ENCODE results near the gene SLIT3.

DNA sequence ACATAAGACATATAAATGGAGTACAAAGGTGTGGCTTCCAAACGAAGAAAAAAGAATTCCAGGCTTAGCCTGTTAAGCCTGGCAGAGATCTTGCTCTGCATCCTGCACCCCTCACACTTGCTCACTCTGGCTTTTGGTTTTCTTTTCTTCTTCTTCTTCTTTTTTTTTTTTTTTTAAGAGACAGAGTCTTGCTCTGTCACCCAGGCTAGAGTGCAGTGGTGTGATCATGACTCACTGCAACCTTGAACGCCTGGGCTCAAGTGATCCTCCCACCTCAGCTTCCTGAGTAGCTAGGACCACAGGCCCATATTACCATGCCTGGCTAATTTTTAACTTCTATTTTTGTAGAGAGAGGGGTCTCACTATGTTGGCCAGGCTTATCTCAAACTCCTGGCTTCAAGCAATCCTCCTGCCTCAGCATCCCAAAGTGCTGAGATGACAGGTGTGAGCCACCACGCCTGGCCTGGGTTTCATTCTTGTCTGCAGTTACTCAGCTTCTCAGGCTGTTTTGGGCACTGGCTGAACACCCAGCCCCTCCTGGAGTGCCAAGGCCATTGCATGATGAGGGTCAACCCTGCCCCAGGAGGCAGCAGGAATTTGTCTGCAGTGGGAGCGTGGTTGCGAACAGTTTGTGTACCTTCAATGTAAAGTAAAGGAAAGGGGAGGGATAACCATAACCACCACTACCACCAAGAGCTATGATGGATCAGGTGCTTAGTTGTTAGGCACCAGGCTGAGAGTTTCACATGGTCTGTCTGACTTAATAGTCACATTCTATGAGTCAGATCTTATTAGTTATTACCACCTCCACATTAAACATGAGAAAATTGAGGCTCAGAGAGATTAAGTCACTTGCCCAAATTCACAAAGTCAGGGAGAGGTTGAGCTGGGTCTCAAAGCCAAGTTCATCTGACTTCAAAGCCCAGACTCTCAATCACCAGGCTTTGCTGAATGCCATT, 502.6 kb downstream of the SLIT3 start:
- TF ChIP-seq POLR2AphosphoS2 (IDR thresholded peaks at IDR 0.05; ENCODE audit: low read depth, low read length): no peak
- TF ChIP-seq, protein P1, sequence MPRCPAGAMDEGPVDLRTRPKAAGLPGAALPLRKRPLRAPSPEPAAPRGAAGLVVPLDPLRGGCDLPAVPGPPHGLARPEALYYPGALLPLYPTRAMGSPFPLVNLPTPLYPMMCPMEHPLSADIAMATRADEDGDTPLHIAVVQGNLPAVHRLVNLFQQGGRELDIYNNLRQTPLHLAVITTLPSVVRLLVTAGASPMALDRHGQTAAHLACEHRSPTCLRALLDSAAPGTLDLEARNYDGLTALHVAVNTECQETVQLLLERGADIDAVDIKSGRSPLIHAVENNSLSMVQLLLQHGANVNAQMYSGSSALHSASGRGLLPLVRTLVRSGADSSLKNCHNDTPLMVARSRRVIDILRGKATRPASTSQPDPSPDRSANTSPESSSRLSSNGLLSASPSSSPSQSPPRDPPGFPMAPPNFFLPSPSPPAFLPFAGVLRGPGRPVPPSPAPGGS (IDR thresholded peaks at IDR 0.05; ENCODE audit: borderline replicate concordance, insufficient read depth, low read depth, low read length, poor library complexity, severe bottlenecking): no peak
- no peak for TF ChIP-seq NR2C2 (IDR thresholded peaks at IDR 0.05; ENCODE audit: borderline replicate concordance, control insufficient read depth, insufficient read length, low read depth)
- TF ChIP-seq, protein P2, sequence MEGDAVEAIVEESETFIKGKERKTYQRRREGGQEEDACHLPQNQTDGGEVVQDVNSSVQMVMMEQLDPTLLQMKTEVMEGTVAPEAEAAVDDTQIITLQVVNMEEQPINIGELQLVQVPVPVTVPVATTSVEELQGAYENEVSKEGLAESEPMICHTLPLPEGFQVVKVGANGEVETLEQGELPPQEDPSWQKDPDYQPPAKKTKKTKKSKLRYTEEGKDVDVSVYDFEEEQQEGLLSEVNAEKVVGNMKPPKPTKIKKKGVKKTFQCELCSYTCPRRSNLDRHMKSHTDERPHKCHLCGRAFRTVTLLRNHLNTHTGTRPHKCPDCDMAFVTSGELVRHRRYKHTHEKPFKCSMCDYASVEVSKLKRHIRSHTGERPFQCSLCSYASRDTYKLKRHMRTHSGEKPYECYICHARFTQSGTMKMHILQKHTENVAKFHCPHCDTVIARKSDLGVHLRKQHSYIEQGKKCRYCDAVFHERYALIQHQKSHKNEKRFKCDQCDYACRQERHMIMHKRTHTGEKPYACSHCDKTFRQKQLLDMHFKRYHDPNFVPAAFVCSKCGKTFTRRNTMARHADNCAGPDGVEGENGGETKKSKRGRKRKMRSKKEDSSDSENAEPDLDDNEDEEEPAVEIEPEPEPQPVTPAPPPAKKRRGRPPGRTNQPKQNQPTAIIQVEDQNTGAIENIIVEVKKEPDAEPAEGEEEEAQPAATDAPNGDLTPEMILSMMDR (IDR thresholded peaks at IDR 0.05 in 2 of 3, conservative IDR thresholded peaks at IDR 0.05 in 1 of 3; ENCODE audit: control insufficient read depth in 2 of 3, extremely low read depth in 1 of 3, insufficient read depth in 1 of 3, low read depth in 3 of 3, low read length in 3 of 3): no peak
